ENCODE data around the gene CYP4X1. TPM values are rescaled to one million over a fixed set of nuclear protein-coding genes. Genes with fewer than 3 reads are reported as not detected.
"Not testable (repeated sequence)": the region's sequence is repeated elsewhere in the genome, so short reads cannot be mapped to it uniquely, and the experiment has no call there.

Gene CYP4X1
- total RNA-seq, 3 donors from 2014 or later: not detected

DNA sequence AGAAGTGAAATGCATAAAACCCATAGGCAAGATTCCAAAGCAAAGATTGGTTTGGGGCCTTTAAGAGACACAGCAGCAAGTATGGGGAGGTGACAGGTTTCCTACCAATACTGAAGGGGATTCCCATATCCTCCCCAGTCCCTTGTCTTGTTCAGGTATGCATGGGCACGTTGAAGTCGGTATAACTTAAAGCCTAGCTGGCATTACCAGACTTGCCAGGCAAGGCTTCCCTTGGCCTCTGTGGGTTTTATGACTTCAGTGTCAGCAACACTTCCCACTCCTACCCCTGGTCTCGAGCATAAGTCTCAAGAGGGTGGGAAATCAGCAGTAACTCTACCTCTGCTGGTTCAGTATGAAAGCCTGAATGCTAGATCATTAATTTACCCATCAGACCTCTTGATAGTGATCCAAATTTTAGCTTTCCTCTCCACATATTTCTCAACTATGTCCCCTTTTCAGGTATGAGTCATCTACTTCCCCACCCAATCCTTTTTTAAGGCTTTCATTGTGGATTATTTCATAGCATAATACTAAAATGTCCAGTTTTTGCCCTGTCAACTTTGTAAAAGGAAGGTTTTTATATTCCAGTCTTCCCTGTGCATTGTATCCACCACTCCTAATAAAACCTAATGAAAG lies 6.8 kb downstream of the CYP4X1 start:
- Mint-ChIP-seq H3K27me3 (ENCODE audit: low read depth) (peaks cover 22% of the 10 kb centered on the region), H3K4me3 (no peak overlapping the region), H3K36me3 (ENCODE audit: insufficient read depth) (no peaks in the 10 kb centered on the region)

DNA sequence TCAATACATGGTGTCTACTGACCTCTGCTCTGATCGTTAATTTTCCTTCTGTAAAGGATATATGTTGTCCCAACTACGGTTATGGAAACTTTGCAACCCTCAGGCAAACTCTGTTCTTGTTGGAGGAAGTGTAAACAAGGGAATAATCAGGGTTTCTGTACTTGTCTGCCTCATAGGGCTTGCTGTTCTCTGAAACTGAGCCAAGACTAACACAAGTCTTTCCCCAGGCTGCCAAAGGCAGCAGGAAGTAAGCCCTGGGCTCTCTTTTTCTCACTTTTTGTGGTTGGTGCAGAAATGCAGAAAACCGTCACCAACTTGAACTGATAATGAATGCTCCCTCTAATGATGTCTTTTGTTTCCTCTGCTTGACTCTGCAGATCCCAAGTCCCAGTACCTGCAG lies 7.6 kb downstream of the CYP4X1 start:
- Mint-ChIP-seq H3K36me3 (ENCODE audit: insufficient read depth) (no peaks in the 10 kb centered on the region), H3K4me3 (no peak overlapping the region), H3K27me3 (ENCODE audit: low read depth) (peaks cover 16% of the 10 kb centered on the region), H3K9me3 (no peaks in the 10 kb centered on the region), H3K4me1 (ENCODE audit: low read depth) (no peaks in the 10 kb centered on the region)
- no peak for ATAC-seq
- no peak for DNase-seq

More for the DNA sequence above, 6.8 kb downstream of the CYP4X1 start:
- ATAC-seq: no peak
- Mint-ChIP-seq H3K4me1 (ENCODE audit: low read depth) (no peaks in the 10 kb centered on the region), H3K9me3 (no peaks in the 10 kb centered on the region)
- DNase-seq: no peak

DNA sequence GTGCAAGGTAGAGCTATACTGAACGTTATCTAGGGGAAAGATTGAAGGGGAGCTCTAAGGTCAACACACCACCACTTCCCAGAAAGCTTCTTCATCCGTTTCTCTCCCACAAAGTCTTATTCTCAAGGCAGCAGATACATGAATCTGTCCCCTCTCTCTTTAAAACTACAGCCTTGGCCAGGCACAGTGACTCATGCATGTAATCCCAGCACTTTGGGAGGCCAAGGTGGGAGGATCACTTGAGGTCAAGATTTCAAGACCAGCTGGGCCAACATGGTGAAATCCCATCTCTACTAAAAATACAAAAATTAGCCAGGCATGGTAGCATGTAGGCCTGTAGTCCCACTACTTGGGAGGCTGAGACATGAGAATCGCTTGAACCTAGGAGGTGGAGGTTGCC lies 8.1 kb downstream of the CYP4X1 start:
- ATAC-seq (no peak), DNase-seq (no peak)
- Mint-ChIP-seq H3K4me3 (no peak overlapping the region), H3K9me3 (no peaks in the 10 kb centered on the region), H3K4me1 (ENCODE audit: low read depth) (no peaks in the 10 kb centered on the region), H3K27me3 (ENCODE audit: low read depth) (peaks cover 16% of the 10 kb centered on the region), H3K36me3 (ENCODE audit: insufficient read depth) (no peaks in the 10 kb centered on the region)

DNA sequence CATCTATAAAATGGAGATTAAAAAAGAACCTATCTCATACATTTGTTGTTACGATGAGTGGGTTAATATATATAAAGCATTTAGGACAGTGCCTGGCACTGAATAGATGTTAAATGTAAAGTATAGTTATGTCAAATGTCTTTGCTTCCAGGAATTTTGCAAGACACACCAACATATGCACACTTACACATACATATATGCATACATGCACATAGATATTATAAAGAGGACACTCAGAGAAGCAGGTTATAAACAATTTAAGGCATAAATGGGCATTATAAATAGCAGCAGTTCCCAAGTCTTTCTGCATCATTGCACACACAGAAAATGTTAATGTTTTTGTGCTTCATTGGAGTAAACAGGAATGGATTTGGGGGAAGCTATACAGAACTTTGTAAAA lies 13.3 kb downstream of the CYP4X1 start:
- Mint-ChIP-seq H3K27me3 (ENCODE audit: low read depth) (peaks cover 17% of the 10 kb centered on the region), H3K9me3 (no peaks in the 10 kb centered on the region), H3K36me3 (ENCODE audit: insufficient read depth) (no peaks in the 10 kb centered on the region), H3K4me1 (ENCODE audit: low read depth) (no peaks in the 10 kb centered on the region), H3K4me3 (no peak overlapping the region)
- ATAC-seq: no peak
- DNase-seq: no peak

DNA sequence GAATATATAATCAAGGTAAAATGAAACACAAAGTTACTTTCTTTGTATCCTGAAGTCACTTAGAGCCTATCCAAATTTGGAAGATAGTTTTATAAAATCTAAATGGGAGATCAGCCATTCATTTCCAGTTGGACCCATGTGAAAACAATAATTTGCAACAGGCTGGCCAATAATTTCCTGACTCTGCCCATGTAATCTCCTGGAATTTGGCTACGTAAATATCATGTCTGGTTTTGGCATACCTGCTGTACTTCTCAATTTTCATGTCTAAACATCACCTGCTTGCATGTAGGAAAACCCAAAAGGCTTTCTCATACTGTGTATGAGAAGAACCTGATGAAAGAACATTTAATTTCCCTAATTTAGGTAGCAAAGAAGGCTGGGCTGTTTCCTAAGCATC lies 35.9 kb downstream of the CYP4X1 start:
- no peaks in the 10 kb centered on the region for H3K36me3 Mint-ChIP-seq (ENCODE audit: insufficient read depth)
- H3K9me3 Mint-ChIP-seq: peaks cover 9% of the 10 kb centered on the region
- DNase-seq (no peak), ATAC-seq (no peak)
- no peaks in the 10 kb centered on the region for H3K4me1 Mint-ChIP-seq (ENCODE audit: low read depth)
- no peak overlapping the region for H3K4me3 Mint-ChIP-seq
- H3K27me3 Mint-ChIP-seq (ENCODE audit: low read depth): peaks cover 40% of the 10 kb centered on the region

DNA sequence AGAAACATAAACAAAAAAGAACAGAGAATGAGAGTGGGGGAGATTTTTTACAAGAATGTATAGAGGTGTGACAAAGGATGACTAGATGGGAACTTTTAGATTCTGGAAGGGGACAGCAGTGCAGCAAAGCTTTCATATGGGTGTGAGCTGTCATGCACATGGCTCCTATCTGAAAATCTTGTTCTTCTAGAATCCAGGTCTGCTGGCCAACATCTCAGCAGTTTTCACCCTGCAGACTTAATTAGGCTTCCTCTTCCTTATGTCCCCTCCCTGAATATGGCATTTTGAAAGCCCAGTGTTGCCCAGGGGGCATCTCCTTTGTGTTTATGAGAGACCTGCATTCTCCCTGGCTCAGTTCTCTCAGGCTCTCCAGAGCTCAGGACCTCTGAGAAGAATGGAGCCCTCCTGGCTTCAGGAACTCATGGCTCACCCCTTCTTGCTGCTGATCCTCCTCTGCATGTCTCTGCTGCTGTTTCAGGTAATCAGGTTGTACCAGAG lies 43.7 kb downstream of the CYP4X1 start, which contains the start of gene CYP4Z1:
Gene CYP4Z1 (plus strand): TSS at position 135 of the 498 bp plus-strand sequence. CDS start 260 bp downstream, at position 395.
- DNase-seq (no peak), ATAC-seq (no peak)
- Mint-ChIP-seq H3K4me1 (ENCODE audit: low read depth) (no peaks in the 10 kb centered on the region), H3K27me3 (ENCODE audit: low read depth) (peaks cover 19% of the 10 kb centered on the region), H3K36me3 (ENCODE audit: insufficient read depth) (no peaks in the 10 kb centered on the region), H3K9me3 (no peaks in the 10 kb centered on the region), H3K4me3 (no peak within 1 kb of the TSS)

DNA sequence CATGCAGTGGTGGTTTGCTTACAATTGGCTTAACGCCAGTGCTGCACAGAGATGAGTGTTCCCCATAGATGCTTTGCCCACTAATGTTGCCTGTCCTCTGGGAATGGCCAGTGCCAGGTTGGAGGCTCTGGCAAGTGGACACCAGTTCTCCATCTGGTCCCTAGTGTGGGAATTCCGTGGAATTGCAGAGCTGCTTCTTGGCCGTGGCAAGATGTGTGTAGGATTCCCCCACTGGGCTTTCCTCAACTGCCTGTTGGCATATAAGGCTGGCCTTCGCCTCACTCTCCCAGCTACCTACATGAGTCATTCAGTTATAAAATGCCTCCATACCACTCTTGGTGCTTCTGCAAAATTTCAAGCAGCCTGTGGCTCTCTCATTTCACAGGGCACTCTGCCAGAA lies 45.6 kb downstream of the CYP4X1 start:
- H3K27me3 Mint-ChIP-seq (ENCODE audit: low read depth); H3K9me3 Mint-ChIP-seq; DNase-seq; ATAC-seq; H3K4me3 Mint-ChIP-seq; H3K36me3 Mint-ChIP-seq (ENCODE audit: insufficient read depth); H3K4me1 Mint-ChIP-seq (ENCODE audit: low read depth): not testable (repeated sequence)

DNA sequence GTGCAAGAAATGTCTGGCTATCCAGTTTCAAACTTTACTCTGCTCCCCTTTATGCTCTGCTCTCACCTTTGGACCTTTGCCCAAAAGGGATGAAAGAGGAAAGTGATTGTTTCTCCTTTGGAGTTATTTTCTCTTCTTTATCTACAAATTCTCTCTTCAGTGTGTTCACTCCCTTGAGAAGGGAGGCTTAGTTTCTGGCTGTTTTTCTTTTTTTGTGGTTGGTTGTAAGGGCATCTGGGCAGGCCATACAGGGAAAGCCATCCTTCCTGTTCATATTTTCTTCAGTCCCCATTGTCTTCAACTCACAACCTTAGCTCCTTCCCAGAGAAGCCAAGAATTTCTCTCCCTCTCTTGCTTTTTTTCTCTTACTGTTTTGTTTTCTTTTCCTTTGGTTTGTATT lies 46.0 kb downstream of the CYP4X1 start:
- not testable (repeated sequence) for H3K4me3 Mint-ChIP-seq; H3K36me3 Mint-ChIP-seq (ENCODE audit: insufficient read depth); H3K27me3 Mint-ChIP-seq (ENCODE audit: low read depth); ATAC-seq; H3K9me3 Mint-ChIP-seq; DNase-seq; H3K4me1 Mint-ChIP-seq (ENCODE audit: low read depth)

DNA sequence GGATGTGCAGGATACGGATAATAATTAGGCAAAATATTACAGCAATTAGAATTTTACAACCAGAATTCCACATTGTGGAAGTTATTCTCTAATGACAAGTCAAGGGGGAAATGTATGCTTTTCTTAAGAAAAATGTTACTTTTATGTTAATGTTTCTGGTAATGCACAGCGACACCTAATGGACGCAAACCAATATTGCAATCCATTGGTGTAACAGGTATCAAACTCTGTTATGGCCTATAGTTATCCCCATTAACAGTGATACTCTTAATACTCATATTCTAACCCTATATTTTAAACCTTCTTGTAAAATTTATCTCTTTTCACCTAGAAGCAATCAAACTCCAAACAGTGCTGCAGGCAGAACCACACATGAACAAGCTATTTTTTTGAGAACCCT lies 65.9 kb downstream of the CYP4X1 start:
- not testable (repeated sequence) for H3K27me3 Mint-ChIP-seq (ENCODE audit: low read depth); DNase-seq

DNA sequence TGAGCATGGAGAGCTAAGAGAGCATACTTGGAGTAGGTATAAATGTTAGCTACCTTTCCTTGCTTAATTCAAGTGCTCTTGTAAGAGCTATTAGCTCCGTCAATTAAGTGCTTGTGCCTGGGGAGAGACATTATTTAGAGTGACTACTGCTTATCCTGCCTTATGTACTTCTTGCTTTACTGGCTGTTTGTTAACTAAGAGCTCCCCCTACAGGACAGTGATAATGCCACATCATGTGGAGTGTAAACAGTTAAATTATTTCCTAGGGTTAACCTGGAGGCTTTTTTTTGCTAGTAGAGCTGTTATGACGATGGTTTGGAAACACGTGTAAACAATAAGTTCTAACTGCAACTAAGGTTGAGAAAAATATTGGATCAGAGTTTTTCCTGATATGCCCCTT lies 68.0 kb downstream of the CYP4X1 start:
- not testable (repeated sequence) for H3K4me3 Mint-ChIP-seq; H3K36me3 Mint-ChIP-seq (ENCODE audit: insufficient read depth); ATAC-seq; H3K27me3 Mint-ChIP-seq (ENCODE audit: low read depth); DNase-seq; H3K4me1 Mint-ChIP-seq (ENCODE audit: low read depth); H3K9me3 Mint-ChIP-seq

More for the DNA sequence above, 65.9 kb downstream of the CYP4X1 start:
- H3K4me1 Mint-ChIP-seq (ENCODE audit: low read depth); ATAC-seq; H3K36me3 Mint-ChIP-seq (ENCODE audit: insufficient read depth); H3K4me3 Mint-ChIP-seq; H3K9me3 Mint-ChIP-seq: not testable (repeated sequence)

Other genes with a start within 250 kb of the CYP4X1 start
- under 1 TPM; 0.16 to 0.53 (median 0.20) TPM for gene CYP4B1, start 224.6 kb upstream of the CYP4X1 start, total RNA-seq
- under 1 TPM in 1 of 3 donors, not detected in 2; 0.30 TPM for gene CYP4A11, start 82.2 kb upstream of the CYP4X1 start, total RNA-seq
- not detected for gene CYP4Z1, start 43.6 kb downstream of the CYP4X1 start, total RNA-seq
- gene CYP4A22, start 113.8 kb downstream of the CYP4X1 start, total RNA-seq: not detected
- not detected for gene PDZK1IP1, start 166.4 kb downstream of the CYP4X1 start, total RNA-seq
- under 1 TPM; 0.05 to 0.14 (median 0.11) TPM for gene TAL1, start 208.6 kb downstream of the CYP4X1 start, total RNA-seq

All from activated T-cell treated with anti-CD3 and anti-CD28 coated beads, Interleukin-2, amount 50 U/mL, for 4 hours (primary cell).